Stimulated activated CD4-positive, alpha-beta T cell treated with anti-CD3 and anti-CD28 coated beads, TNF-alpha, amount 100 ng/mL, for 4 hours (primary cell): ENCODE results near the gene TRIAP1.

Source experiments
- DNase-seq, 3 experiments: peaks; one replicate each; pipeline ENCODE4 v3.0.0-alpha.2; 2020; ENCODE audit warnings: low read depth in 3 of 3

TRIAP1 gene

GRCh38 chr12:120429368-120429767, 16.8 kb downstream of the TRIAP1 start:
- no peak for DNase-seq

- no peak for DNase-seq
These were observed 17.5 kb downstream of the TRIAP1 start for GRCh38 chr12:120428597-120429229.

- DNase-seq = no peak
These were observed 20.4 kb downstream of the TRIAP1 start for GRCh38 chr12:120425797-120426196.

GRCh38 chr12:120422892-120423456, 23.2 kb downstream of the TRIAP1 start:
- no peak for DNase-seq

- DNase-seq = no peak
These were observed 24.5 kb downstream of the TRIAP1 start for GRCh38 chr12:120421701-120422100.

GRCh38 chr12:120417917-120418580, 28.1 kb downstream of the TRIAP1 start:
- DNase-seq = no peak

- no peak for DNase-seq
These were observed 29.5 kb downstream of the TRIAP1 start for GRCh38 chr12:120416490-120417216.

- DNase-seq = no peak
These were observed 32.1 kb downstream of the TRIAP1 start for GRCh38 chr12:120413901-120414695.

GRCh38 chr12:120412421-120412820, 33.8 kb downstream of the TRIAP1 start:
- no peak for DNase-seq

- DNase-seq = no peak
These were observed 37.4 kb downstream of the TRIAP1 start for GRCh38 chr12:120408771-120409170.

GRCh38 chr12:120406553-120406952, 39.6 kb downstream of the TRIAP1 start:
- DNase-seq = no peak

GRCh38 chr12:120406069-120406468, 40.1 kb downstream of the TRIAP1 start:
- no peak for DNase-seq

- no peak for DNase-seq
These were observed 41.9 kb downstream of the TRIAP1 start for GRCh38 chr12:120404271-120404670.

- no peak for DNase-seq
These were observed 42.3 kb downstream of the TRIAP1 start for GRCh38 chr12:120403869-120404268.

- DNase-seq = no peak
These were observed 44.0 kb downstream of the TRIAP1 start for GRCh38 chr12:120402217-120402616.

GRCh38 chr12:120399531-120399930, 46.7 kb downstream of the TRIAP1 start:
- DNase-seq = no peak

- no peak for DNase-seq
These were observed 48.2 kb downstream of the TRIAP1 start for GRCh38 chr12:120397824-120398540.

GRCh38 chr12:120394483-120395367, 51.5 kb downstream of the TRIAP1 start:
- DNase-seq = no peak
